Activated CD4-positive, alpha-beta T cell treated with anti-CD3 and anti-CD28 coated beads for 24 hours (primary cell): ENCODE measurements around the gene ATP8B4.

Experiments used
- DNase-seq, 2 donors: peaks; one replicate each; pipeline ENCODE4 v3.0.0-alpha.2; 2020; ENCODE audit warnings: low read depth in 2 of 2

ATP8B4 gene

DNA sequence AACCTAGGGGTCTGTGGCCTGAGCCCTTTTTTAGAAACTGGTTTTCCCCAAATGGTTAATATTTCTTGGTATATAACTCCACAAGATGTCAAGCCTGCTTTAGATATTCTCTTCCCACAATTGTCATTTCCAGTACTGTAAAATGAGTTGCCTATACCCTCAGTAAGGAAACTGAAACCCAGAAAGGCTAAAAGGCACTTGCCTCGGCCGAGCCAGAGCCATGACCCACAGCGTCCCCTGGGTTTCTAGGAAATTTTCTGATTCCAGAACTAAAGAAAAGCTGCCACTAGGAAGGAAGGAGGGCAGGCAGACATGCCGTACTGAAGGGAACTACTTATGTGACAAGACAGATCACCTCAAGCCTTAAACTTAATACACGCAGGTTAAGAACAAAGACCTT is 59.1 kb downstream of the ATP8B4 start:
- no peak for DNase-seq

- no peak for DNase-seq
These were observed 59.7 kb downstream of the ATP8B4 start for GRCh38 chr15:50059203-50059772.

- no peak for DNase-seq
These were observed 61.0 kb downstream of the ATP8B4 start for GRCh38 chr15:50057905-50058639.

GRCh38 chr15:50057196-50057595 is 61.8 kb downstream of the ATP8B4 start:
- no peak for DNase-seq

DNA sequence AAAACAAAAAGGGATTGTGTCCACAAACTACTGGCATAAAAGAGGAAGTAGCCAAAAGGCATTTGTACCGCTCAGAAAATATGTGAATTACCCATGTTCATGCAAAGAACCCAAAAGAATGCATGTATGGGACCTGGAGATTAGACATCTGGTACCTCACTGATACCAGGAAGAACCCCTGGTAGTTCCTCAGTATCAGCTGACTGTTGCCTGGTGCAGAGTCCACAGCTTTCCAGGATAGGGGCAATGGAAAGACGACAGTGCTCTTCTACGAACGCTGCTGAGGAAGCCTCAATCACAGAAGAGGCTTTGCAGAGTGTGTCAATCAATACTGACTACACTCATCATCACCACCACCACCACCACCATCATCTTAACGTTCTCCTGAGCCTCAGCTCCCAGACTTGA is 63.3 kb downstream of the ATP8B4 start:
- no peak for DNase-seq

DNA sequence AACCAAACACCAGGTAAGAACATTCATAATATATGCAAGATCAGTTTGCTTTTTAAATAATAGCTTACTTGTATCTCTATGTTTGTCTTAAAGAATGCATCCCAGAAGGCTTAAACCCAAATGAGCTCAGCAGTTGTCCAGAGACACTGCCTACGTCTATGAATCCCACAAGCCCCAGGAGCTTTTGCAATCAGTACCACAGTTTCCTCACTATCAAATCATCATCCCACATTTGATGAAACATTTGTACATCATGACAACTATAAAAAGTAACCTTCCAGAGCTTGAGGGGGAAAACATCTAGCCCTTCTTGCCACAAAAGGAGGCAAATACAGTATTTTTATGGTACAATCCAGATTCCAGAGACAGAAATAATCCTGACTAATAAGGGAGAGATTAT is 63.7 kb downstream of the ATP8B4 start:
- DNase-seq: no peak

- DNase-seq: no peak
These were observed 65.8 kb downstream of the ATP8B4 start for GRCh38 chr15:50053055-50053856.

DNA sequence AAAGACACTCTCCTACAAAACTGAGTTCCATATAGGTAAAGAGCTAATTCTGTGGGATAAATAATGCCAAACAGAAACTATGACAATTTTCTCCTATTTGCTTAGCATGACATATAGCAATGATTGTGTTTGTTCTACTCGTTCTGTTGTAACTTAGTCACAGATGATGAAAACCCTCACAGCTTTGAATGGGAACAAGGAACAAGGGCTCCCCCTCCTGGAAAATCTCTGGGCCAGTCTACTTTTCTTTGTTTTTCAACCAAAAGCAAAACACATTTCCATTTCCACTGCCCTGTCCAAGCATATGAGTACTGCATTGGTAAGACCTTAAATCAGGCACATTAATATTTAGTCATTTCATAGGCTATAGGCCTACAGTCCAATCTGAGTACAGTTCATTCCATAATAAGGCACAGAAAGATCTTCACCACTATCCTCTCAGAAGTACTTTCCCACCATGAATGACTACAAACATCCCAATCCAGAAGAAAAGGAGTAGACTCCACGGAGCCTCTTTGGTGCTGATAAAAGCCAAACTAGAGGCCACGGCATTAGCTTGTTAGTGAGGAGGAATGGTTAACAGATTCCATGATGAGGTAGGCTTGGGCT is 67.1 kb downstream of the ATP8B4 start:
- DNase-seq: no peak

GRCh38 chr15:50050986-50051743 is 67.9 kb downstream of the ATP8B4 start:
- no peak for DNase-seq

- no peak for DNase-seq
These were observed 69.2 kb downstream of the ATP8B4 start for GRCh38 chr15:50049871-50050270.

DNA sequence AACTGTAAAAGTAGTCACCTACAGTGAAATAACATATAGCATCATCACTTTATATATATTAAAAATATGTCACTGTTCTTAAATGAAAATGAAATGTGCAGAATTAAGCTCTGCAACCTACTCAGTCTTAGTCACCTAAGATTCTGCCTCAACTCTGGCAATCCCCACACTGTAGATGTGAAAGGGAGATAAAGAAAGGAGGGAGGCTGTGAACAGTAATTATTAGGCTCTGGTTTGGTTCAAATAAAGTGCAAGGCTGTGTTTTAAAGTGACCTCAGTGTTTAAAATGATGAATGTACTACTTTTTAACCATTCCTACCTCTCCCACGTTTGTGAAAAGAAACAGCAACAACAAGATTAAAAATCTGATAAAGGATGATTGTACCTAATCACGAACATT is 72.2 kb downstream of the ATP8B4 start:
- DNase-seq: no peak

DNA sequence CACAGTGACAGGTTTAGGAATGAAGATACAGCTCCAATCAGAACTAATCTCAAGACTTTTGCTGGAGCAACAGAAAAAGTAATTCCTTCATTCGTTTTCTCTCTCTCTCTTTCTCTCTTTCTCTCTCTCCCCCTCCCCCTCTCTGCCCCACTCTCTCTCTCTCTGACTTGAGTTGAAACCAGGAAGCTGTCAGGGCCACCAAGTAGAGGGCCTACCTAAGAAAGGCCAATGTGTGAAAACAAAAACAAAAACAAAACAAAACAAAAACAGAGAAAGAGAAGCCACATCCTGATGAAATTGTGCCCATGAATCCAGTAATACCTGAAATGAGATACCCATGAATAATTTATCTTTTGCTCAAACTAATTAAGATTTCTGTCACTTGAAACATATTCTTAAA is 72.9 kb downstream of the ATP8B4 start:
- DNase-seq: no peak

DNA sequence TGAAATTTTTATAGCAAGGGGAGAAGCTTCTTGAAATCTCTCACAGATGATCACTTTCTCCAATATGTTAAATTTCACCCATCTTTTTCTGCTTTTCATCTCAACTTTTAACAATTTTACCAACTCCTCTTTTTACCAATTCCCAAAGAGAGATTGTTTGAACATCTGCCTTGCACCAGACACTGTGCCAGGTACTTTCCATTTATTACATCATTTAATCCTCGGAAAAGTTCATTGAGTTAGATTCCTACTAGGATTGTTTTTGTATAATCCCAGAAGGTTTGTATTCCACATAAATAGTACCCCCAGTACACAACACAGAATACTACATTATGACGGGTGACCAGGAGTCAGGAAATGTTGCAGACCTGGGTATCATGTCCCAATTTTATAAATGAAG is 74.1 kb downstream of the ATP8B4 start:
- no peak for DNase-seq

- no peak for DNase-seq
These were observed 74.6 kb downstream of the ATP8B4 start for GRCh38 chr15:50044406-50044805.

DNA sequence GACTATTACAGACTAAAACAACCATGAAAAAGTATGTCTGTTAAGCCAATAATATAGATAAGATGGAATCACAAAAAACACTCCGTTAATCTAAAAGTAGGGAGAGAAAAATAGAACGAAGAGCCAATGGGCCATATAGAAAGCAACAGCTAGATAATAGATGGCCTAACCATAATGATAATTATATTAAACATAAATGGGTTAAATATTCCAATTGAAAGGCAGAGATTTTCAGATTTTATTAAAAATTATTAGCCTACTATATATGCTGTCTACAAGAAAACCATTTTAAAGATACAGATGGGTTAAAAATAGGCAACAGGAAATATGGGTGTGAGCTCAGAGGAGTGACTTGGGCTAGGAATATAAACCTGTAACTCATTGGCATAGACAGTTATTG is 76.3 kb downstream of the ATP8B4 start:
- DNase-seq: no peak

DNA sequence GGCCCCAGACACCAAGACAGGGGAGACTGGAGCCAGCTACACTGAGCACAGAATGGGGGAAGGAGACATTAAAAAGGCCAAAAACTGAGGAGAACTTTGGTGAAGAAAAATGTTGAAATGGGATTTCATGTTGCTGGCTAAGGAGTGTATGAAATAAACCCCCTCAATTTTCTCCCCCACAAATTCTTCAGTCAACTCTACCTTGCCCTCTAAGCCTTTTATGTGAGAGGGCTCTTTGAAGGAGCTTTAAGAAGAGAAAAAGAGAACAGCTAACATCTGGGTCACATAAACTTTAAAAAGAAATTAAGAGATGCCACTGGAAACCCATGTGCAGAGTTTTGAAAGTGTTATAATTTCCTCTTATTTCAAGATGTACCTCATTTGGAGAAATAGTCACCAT is 88.6 kb downstream of the ATP8B4 start:
- DNase-seq: no peak

DNA sequence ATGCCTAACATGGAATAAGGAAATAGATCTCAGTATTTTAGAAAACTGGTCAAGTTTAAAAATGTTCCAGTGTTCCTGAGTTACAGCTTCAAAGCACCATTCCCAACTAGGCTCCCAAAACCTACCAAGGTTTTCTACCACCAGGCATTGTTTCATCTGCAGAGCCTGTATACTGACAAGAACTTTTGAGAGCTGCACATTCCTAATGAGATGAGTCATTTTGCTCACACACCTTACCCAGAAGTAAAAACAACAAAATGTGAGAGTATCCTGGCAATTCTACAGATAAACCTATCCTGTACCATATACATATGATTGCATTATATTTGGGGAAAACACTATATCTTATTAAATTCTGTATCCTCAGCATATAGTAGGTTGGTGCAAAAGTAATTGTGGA is 90.7 kb downstream of the ATP8B4 start:
- no peak for DNase-seq

DNA sequence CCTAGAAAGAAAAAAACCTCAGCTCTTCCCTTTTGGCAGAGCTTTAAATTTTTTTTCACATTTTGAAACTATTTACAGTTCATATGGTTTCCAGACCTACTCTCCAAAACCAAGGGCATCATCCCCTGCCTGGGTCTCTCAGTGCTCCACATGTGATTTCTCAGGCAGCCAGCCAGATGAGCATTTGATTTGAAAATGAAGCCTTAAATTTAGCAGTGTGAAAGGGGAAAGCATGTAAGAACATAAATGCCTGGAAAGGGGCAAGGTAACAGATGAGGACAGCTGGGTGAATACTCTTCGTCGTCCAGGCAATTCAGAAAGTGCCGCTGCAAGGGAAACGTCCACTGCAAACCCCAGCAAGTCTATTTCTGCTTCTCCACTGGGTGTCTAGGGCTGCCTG is 94.8 kb downstream of the ATP8B4 start:
- no peak for DNase-seq

DNA sequence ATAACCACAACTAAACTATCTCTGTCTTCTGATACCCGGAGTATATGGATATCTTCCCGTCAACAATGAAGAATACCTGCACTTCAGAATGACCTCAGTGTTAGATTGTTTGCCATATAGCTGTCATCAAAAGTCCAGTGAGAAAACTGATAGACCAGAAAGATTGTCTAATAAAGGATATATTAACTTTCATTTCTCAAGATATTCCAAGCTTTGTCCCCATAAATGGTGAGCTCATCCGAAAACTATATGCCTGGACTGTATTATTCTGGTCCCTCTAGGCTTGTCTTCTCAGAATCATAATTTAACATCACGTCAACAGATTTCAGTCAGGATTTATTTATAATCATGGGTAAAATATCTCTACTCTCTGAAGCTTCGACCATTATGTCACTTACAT is 100.5 kb downstream of the ATP8B4 start:
- DNase-seq: no peak

GRCh38 chr15:50017522-50017921 is 101.5 kb downstream of the ATP8B4 start:
- no peak for DNase-seq

DNA sequence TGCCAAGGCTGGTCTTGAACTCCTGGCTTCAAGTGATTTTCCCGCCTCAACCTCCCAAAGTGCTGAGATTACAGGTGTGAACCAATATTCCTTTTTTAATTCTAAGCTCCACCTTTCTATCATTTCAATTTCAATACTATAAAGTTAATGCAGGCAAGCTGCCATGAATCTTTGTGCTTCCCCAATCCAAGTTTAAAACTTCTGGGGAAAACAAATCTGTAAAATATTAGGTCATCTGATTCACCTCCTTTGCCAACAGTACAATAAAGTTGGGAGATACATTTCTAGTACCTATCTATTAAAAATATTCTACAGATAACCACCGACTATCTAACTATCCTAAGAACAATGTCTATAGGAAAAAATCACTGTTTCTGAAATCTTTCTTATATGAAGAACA is 102.1 kb downstream of the ATP8B4 start:
- no peak for DNase-seq

GRCh38 chr15:50012790-50013189 is 106.2 kb downstream of the ATP8B4 start:
- DNase-seq: no peak
